ENCODE measurements around the gene TAP1. TPM values are rescaled to one million over a fixed set of nuclear protein-coding genes. Genes with fewer than 3 reads are reported as not detected.
"Not testable (repeated sequence)": the region's sequence is repeated elsewhere in the genome, so short reads cannot be mapped to it uniquely, and the experiment has no call there.

The TAP1 gene
- total and polyA plus RNA-seq, 2 donors (not counting 1 experiment from before 2014, with no cell fraction given): 126 to 184 TPM

DNA sequence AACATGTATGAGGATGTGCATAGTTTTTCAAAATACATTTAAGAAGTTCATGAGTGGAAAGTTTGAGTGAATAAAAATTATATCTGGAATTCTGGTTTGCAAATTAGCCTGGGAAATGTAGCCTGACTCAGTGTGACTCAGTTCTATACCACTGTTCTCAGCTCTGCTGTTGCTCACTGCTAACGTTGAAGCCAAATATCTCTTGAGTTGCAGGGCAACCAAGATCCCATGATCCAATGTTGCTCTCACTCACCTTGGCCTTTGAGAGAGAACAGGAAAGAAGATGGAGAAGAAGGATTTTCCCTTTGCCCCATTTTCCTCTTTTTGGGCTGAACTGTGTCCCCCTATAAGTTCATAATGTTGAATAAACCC lies 29.4 kb upstream of the TAP1 start:
- Histone ChIP-seq H3K4me3 (ENCODE audit: control extremely low read depth in 1 of 5, extremely low read depth in 1 of 5, insufficient read depth in 1 of 5, low read depth in 2 of 5, low read length in 4 of 5) (no peak overlapping the region), H2AFZ (ENCODE audit: insufficient read depth, low read depth, low read length, poor library complexity, severe bottlenecking) (no peak overlapping the region), H3K36me3 (replicated peaks in 1 of 2; ENCODE audit: control extremely low read depth in 1 of 2, control insufficient read depth in 1 of 2, extremely low read depth in 1 of 2, insufficient read depth in 2 of 2, low read length in 1 of 2) (no peaks in the 10 kb centered on the region), H4K20me1 (ENCODE audit: control insufficient read depth, insufficient read depth, low read length, poor library complexity, severe bottlenecking) (no peaks in the 10 kb centered on the region), H3K9me3 (ENCODE audit: control extremely low read depth in 1 of 3, control insufficient read depth in 2 of 3, insufficient read depth in 1 of 3, low read length in 2 of 3) (peaks cover 0 to 5% (median 0%) of the 10 kb centered on the region in 3 donors), H3K79me2 (ENCODE audit: control insufficient read depth, insufficient read depth, low read length) (peaks cover 7% of the 10 kb centered on the region), H3K27me3 (replicated peaks in 1 of 4; ENCODE audit: control extremely low read depth in 1 of 4, control insufficient read depth in 3 of 4, insufficient read depth in 4 of 4, low read length in 3 of 4) (peaks cover 0 to 6% (median 0%) of the 10 kb centered on the region in 4 experiments), H3K9ac (ENCODE audit: low read length) (no peak overlapping the region), H3K4me1 (ENCODE audit: control insufficient read depth in 2 of 2, insufficient read depth in 2 of 2, low read length in 2 of 2) (peaks cover 14 to 21% of the 10 kb centered on the region in 2 donors), H3K27ac (ENCODE audit: low read length in 2 of 2) (no peak overlapping the region), H3K4me2 (replicated peaks; ENCODE audit: low read depth, low read length, poor library complexity, severe bottlenecking) (no peak overlapping the region)
- ChIA-PET CTCF (interaction anchor here (1.5 to 14.6 kb wide), 5 partner anchors 59 to 104 kb away, joined by 5 to 305 read pairs (median 43); partner anchors contain the start of genes HLA-DMA and HLA-DMB), POLR2A (no interaction called here)
- no peak for TF ChIP-seq EZH2 (IDR thresholded peaks at IDR 0.05; ENCODE audit: borderline replicate concordance, insufficient read depth, low read depth, low read length, poor library complexity, severe bottlenecking)
- TF ChIP-seq, protein P1, sequence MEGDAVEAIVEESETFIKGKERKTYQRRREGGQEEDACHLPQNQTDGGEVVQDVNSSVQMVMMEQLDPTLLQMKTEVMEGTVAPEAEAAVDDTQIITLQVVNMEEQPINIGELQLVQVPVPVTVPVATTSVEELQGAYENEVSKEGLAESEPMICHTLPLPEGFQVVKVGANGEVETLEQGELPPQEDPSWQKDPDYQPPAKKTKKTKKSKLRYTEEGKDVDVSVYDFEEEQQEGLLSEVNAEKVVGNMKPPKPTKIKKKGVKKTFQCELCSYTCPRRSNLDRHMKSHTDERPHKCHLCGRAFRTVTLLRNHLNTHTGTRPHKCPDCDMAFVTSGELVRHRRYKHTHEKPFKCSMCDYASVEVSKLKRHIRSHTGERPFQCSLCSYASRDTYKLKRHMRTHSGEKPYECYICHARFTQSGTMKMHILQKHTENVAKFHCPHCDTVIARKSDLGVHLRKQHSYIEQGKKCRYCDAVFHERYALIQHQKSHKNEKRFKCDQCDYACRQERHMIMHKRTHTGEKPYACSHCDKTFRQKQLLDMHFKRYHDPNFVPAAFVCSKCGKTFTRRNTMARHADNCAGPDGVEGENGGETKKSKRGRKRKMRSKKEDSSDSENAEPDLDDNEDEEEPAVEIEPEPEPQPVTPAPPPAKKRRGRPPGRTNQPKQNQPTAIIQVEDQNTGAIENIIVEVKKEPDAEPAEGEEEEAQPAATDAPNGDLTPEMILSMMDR (IDR thresholded peaks at IDR 0.05): no peak
- 29% methylated on average over 1 of the region's 1 CpG for WGBS (ENCODE audit: insufficient coverage)
- no peak overlapping the region for H3K27ac Mint-ChIP-seq
- H3K4me1 Mint-ChIP-seq: peaks cover 29% of the 10 kb centered on the region
- intact Hi-C loops (cut with micrococcal nuclease): no loop called here
- H3K9me3 Mint-ChIP-seq (ENCODE audit: insufficient read depth): no peaks in the 10 kb centered on the region
- no peak overlapping the region for H3K4me3 Mint-ChIP-seq
- H3K27me3 Mint-ChIP-seq: peaks cover 3% of the 10 kb centered on the region
- DNase-seq: no peak
- ATAC-seq (ENCODE audit: low read depth): no peak

DNA sequence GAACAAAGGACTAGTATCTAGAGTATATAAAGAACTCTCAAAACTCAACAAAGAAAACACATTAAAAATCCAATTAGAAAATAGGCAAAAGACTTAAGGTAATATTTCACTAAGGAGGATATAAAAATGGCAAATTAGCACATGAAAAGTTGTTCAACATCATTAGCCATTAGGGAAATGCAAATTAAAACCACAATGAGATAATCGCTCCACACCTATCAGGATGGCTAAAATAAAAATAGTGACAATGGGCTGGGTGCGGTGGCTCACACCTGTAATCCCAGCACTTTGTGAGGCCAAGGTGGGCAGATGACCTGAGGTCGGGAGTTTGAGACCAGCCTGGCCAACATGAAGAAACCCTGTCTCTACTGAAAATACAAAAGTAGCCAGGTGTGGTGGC lies 27.5 kb upstream of the TAP1 start:
- POLR2A ChIA-PET: interaction anchor here (0.6 kb wide), 1 partner anchor 87 kb away, joined by 4 read pairs; the partner anchor contains the start of gene BRD2
- H3K27ac Mint-ChIP-seq: not testable (repeated sequence)

More for the DNA sequence above, 27.5 kb upstream of the TAP1 start:
- H3K9me3 Mint-ChIP-seq (ENCODE audit: insufficient read depth); H3K27me3 ChIP-seq (replicated peaks in 1 of 4; ENCODE audit: control extremely low read depth in 1 of 4, control insufficient read depth in 3 of 4, insufficient read depth in 4 of 4, low read length in 3 of 4); DNase-seq; intact Hi-C loops (cut with micrococcal nuclease); H3K9ac ChIP-seq (ENCODE audit: low read length); H4K20me1 ChIP-seq (ENCODE audit: control insufficient read depth, insufficient read depth, low read length, poor library complexity, severe bottlenecking); H3K9me3 ChIP-seq (ENCODE audit: control extremely low read depth in 1 of 3, control insufficient read depth in 2 of 3, insufficient read depth in 1 of 3, low read length in 2 of 3); H3K27me3 Mint-ChIP-seq; H2AFZ ChIP-seq (ENCODE audit: insufficient read depth, low read depth, low read length, poor library complexity, severe bottlenecking); H3K36me3 ChIP-seq (replicated peaks in 1 of 2; ENCODE audit: control extremely low read depth in 1 of 2, control insufficient read depth in 1 of 2, extremely low read depth in 1 of 2, insufficient read depth in 2 of 2, low read length in 1 of 2); H3K4me3 ChIP-seq (ENCODE audit: control extremely low read depth in 1 of 5, extremely low read depth in 1 of 5, insufficient read depth in 1 of 5, low read depth in 2 of 5, low read length in 4 of 5); ATAC-seq (ENCODE audit: low read depth); H3K27ac ChIP-seq (ENCODE audit: low read length in 2 of 2); H3K79me2 ChIP-seq (ENCODE audit: control insufficient read depth, insufficient read depth, low read length): not testable (repeated sequence)
- Histone ChIP-seq H3K4me1 (ENCODE audit: control insufficient read depth in 2 of 2, insufficient read depth in 2 of 2, low read length in 2 of 2) (peaks cover 13 to 15% of the 10 kb centered on the region in 2 donors), H3K4me2 (replicated peaks; ENCODE audit: low read depth, low read length, poor library complexity, severe bottlenecking) (peak overlapping the region; percentile 18)
- peaks cover 23% of the 10 kb centered on the region for H3K4me1 Mint-ChIP-seq
- WGBS (ENCODE audit: insufficient coverage): 86% methylated on average over 1 of the region's 3 CpGs
- CTCF ChIA-PET: interaction anchor here (1.0 to 14.6 kb wide), 6 partner anchors 12 to 269 kb away, joined by 3 to 305 read pairs (median 6); partner anchors contain the start of gene HLA-DMB
- H3K4me3 Mint-ChIP-seq: peak overlapping the region; percentile 9
